DMS153 treated with DMSO at 0.1 percent for 48 hours (cell line): Measurements from ENCODE around the gene TEP1.
"Not testable (repeated sequence)": the region's sequence is repeated elsewhere in the genome, so short reads cannot be mapped to it uniquely, and the experiment has no call there.

Experiments used
- DNase-seq: peaks from one replicate; lab custom pipeline; 2025; ENCODE audit not compliant: unreplicated experiment; lab: John Stamatoyannopoulos, UW

The TEP1 gene

DNA sequence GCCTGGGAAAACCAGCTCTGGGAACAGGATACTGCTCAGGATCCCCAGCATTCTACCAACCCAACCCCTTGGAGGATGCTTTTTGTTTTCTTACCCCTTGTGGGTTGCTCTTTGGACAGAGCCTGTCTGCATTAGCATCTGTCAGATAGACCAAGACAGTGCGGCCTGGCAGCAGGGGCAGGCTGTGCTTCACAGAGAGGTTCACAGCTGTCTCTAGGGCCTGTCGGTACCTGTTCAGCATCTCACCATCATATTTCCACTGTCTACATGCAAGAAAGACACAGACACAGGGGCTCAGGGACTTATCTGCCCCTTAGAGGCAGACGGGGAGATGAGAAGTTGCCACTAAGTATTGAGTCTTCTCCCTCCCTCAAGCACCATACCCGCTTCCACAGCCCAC, 21.8 kb downstream of the TEP1 start:
- no peak for DNase-seq

GRCh38 chr14:20388159-20388558, 25.1 kb downstream of the TEP1 start:
- DNase-seq, result no peak

DNA sequence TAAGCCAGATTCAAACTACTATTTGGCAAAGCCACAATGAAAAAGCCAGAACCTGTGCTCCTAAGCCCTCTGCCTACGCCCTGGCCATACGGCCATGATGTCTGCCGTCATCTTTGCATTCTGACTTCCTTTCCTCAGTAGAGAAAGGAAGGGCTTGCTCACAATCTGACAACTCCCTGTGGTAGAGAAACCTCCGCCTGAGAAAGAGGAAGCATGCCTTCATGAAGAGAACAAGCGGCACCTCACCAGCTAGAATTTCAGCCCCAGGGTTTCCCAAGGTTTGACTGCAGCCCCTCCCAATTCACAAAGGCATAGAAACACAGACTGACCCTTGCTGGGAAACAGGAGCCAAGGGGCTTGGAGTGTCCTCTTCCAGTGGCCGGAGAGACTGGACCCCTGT, 25.7 kb downstream of the TEP1 start:
- DNase-seq, result no peak

DNA sequence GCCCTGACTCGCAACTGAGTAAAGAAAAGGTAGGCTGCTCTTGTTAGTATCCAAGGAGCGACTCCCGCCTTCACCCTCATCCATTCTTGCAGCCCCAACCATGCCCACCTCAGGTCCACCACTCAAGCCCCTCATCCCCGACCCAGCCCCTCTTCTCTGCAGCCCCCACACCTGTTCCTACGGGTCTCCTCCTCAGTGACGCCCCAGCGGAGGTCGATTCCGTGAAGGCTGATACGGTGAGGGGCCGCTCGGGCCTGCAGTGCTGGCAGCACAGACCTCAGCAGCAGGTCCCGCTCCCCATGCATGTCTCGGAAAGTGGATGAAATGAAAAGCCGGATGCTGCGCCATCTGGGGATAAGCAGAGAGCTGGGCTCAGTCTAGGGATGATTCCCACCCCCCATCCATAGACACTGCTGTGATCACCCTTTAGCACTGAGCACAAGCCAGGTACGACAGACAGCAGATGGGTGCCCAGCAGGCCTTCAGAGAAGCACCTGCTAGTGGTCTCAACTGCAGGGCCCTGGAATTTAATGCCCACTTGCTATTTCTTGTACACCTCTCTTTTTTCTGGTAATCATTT, 26.9 kb downstream of the TEP1 start:
- DNase-seq, result no peak

GRCh38 chr14:20384886-20385285, 28.4 kb downstream of the TEP1 start:
- no peak for DNase-seq

- no peak for DNase-seq
These were observed 29.0 kb downstream of the TEP1 start for GRCh38 chr14:20384321-20384720.

- no peak for DNase-seq
These were observed 29.7 kb downstream of the TEP1 start for GRCh38 chr14:20383636-20384035.

- DNase-seq, result no peak
These were observed 30.3 kb downstream of the TEP1 start for GRCh38 chr14:20383032-20383431.

DNA sequence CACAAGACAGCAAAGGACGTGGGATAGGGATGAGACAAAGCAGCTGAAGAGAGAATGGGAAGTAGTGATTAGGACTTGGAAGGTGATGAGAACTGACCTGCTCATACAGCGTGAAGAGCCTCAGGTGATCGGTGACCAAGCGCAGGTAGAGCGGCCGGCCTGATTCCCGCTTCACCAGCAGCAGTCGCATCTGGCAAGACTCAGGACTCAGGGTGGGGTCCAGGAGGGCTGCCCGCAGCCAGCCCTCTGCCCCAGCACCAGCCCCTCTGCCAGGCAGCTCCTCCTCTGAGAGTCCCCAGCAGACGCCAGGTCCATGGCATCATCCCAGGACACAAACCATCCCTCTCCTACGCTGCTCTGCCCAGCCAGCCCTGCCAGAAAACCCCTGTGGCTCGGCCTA, 30.8 kb downstream of the TEP1 start:
- DNase-seq, result no peak

GRCh38 chr14:20381341-20381740, 32.0 kb downstream of the TEP1 start:
- no peak for DNase-seq

DNA sequence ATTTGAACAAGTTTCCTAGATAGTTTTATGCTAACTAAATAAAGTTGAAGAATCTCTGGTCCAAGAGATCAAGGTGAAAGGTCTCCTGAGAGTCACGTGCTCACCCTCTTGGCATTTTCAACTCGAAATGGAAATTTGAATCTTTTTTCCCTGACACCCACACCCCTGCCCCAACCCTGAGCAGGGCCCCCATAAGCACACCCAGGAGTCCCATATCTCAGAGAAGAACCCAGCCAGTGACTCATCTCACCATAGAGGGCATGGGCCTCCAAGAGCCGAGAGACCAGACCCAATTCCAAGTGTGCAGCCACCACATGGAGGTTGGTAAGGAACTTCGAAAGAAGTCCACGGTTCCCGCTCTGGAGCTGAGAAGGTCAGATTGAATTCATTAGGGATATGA, 32.6 kb downstream of the TEP1 start:
- DNase-seq, result no peak

GRCh38 chr14:20379743-20380142, 33.6 kb downstream of the TEP1 start:
- no peak for DNase-seq

DNA sequence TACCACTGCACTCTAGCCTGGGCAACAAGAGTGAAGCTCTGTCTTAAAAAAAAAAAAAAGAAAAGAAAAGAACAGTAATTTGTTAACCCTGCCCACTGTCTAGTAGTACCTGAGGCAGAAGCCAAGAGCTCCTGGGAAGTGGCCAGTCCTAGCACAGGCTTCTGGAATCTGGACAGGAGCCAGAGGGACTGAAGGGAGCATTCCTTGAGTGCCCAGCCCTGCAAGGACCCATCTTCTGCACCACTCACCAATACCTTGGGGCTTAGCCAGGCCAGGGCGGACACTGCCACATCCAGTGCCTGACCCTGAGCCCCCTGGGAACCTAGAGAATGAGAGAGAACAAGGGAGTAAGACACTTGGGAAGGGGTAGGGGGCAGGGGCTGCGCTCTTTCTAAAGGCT, 36.1 kb downstream of the TEP1 start:
- DNase-seq, result no peak

DNA sequence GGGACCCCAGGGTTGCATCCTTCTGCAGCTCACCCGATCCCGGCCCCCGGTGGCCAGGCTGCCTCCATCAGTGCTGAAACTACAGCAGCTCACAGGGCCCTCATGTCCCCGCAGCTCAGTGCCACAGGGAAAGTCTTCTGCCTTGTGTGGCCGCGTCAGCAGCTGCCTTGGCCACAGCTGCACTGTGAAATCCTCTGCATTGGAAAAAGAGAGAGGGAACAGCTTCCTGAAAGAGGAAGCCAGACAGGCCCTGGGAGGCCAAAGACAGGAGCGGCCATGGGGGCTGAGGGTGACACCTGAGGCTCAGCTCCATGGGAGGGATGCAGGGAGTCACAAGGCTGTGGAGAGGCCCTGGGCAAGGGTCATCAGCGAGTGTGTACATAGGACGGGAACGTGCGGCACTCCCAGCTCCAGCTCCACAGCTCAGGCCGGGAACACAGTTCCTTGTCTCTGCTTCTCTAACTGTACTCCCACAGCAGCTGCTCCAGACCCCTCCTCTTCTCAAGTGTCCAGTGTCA, 37.2 kb downstream of the TEP1 start:
- no peak for DNase-seq

- DNase-seq, result no peak
These were observed 37.8 kb downstream of the TEP1 start for GRCh38 chr14:20375471-20375870.

- DNase-seq, result no peak
These were observed 40.5 kb downstream of the TEP1 start for GRCh38 chr14:20372796-20373195.

- no peak for DNase-seq
These were observed 47.4 kb downstream of the TEP1 start for GRCh38 chr14:20365928-20366327.

- not testable (repeated sequence) for DNase-seq
These were observed 54.8 kb downstream of the TEP1 start for GRCh38 chr14:20358474-20358873.

- no peak for DNase-seq
These were observed 56.9 kb downstream of the TEP1 start for GRCh38 chr14:20356422-20356821.

GRCh38 chr14:20350860-20351259, 62.4 kb downstream of the TEP1 start:
- no peak for DNase-seq

DNA sequence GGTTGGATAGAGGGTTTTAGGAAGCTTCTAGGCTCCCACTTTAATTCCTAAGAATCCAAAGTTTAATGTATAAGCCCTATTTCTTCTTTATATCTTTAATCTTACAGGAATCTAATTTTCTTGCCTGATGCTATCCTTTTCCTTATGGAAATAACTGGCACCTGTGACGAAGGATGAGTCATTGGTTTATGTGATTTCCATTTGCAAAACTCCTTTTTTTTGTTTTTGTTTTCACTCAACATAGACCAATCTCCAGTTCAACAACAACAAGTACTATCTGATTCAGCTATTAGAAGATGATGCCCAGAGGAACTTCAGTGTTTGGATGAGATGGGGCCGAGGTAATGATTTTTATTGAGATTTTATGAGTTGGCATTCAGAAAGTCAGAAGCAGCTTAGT, 63.0 kb downstream of the TEP1 start:
- no peak for DNase-seq

GRCh38 chr14:20347747-20348146, 65.6 kb downstream of the TEP1 start:
- DNase-seq, result no peak

DNA sequence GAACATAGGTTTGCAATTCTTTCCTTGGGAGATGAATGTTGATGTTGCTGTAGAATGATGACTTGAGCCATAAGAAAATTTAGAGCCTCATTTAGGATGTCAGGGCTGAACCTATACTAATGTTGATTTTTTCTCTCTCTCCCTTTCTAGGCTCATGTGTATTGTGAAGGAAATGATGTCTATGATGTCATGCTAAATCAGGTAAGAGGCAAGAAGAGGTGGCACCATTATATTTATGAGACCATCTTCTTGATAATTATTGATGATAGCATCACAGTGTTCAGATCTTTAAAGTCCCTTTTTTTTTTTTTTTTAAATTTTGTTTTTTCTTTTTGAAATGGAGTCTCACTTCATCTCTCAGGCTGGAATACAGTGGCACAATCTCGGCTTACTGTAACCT, 66.6 kb downstream of the TEP1 start:
- DNase-seq, result no peak
